ENCODE measurements around the gene BCR.
A peak's percentile ranks its signal among the peaks of the same experiment; 100 is the strongest.

The BCR gene

DNA sequence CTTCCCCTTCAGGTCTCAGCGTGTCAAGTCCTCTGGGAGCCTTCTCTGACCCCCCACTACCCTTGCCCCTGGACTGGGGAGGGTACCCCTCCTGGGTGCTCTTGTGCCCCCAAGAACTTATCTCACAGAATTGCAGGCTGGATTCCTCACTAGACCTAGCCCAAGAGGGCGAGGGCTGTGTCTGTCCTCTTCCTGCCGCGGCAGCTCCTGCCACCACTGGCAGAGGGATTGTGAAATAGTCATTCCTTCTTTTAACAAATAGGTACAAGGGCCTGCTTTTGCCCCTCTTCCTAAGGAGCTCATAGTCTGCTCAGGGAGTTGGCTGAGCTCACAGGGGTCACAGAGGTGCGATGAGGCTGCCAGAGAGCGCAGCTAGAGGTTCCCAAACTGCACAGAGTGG lies 29.5 kb upstream of the BCR start:
- no peak for DNase-seq (ENCODE audit: low spot score)

DNA sequence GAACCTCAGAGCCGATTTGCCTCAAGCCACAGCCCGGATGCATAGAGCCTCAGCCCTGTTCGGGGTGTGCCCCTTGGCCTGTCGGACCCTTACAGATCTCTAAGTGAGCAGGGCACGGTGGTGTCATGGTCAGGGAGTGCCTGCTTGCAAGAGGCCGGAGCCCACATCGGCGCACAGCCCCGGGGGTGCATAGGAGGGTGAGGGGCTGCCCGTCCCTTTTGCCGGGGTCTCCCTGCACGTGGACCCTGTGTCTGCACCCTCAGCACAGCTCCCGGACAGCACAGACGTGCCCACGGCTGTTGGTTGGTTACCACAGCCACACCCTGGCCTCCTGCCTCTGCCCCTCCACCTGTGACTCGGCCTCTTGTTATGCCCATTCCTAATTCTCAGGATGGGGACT lies 28.5 kb upstream of the BCR start:
- no peak for DNase-seq (ENCODE audit: low spot score)

DNA sequence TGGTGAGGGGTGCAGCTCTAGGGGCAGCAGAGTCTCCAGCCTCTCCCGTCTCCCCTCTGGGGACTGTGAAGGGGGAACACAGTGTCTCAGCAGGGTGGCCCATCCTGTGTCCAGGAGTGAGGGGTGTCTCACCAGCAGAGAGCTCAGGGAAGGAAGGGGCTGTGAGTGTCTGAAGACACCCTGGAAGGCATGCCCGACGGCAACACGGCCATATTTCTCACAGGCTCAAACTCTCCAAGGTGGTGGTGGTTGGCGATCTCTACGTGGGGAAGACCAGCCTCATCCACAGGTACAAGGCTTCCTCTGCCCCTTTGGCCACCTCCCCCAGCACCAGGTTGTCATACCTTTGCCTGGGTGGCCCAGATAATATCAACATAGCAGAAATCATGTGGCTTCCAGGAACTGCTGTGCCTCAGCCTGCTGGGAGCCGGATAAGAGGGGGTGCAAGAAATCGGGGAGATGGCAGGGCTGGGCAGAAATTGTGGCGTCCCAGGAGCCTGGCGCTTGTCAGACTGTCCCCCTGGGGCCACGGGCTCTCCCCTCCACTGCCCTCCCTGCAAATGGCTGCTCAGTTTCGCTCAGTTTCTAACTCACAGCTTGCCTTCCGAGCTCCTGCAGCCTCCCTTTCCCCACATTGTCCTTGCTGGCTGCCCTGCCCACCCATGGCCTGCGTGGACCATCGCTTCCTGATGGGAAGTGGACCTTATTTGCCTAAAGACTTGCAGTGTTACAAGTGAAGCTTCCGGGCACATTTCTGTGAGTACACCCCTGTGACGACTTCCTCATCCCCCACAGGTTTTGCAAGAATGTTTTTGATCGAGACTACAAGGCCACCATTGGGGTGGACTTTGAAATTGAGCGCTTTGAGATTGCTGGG lies 27.8 kb upstream of the BCR start:
- no peak for DNase-seq (ENCODE audit: low spot score)

DNA sequence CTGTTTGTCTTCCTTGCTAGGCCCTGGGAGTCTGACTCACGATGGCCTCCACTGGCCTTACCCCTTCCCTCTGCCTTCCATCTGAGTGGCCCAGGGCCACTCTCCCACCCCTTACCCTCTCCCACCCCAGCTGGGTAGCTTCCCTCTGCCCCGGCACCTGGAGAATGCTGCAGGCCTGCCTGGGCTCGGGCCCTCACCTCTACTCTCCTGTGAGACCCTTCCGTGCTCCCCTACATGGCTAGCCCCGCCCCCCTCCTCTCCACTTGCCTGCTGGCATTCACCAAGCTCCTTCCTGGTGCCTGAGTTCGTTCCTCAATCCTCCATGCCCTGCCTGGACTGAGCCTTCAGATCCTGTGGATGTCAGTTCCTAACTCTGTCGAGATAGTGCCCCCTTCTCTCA lies 26.3 kb upstream of the BCR start:
- no peak for DNase-seq (ENCODE audit: low spot score)

DNA sequence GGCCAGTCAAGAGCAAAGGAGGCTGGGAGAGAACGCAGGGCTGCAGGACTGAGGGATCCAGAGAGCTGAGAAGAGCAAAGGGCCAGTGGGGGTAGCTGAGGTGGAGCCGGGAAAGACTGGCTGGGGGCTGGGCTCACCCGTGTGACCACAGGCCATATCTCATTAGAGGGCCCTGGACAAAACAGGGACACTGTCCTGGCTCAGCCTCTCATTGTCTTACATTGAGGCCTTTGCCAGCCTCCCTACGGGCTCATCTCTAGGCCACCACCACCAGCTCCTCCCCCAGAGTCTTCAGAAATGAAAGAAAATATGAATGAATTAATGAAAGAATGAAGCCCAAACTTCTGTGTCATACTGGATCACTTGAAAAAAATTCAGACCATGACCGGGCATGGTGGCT lies 25.8 kb upstream of the BCR start:
- no peak for DNase-seq (ENCODE audit: low spot score)

DNA sequence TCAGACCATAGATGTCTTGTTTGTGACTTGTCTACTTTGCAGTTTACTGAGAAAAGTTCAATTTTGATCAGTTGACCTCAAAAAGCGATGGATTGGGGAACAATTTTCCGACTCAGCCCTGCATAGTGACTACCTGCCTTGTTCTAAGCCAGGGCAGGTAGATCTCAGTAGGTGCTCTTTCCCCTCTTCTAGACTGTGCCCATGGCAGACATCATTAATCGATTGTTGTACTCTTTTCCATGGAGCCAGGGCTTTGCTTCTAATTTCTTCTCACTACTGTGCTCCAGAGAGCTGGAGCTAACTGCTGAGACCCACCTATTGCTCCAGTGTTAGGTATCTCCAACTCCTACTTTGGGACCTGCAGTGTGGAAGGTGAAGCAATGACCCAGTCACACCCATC lies 25.2 kb upstream of the BCR start:
- DNase-seq (ENCODE audit: low spot score) = no peak

DNA sequence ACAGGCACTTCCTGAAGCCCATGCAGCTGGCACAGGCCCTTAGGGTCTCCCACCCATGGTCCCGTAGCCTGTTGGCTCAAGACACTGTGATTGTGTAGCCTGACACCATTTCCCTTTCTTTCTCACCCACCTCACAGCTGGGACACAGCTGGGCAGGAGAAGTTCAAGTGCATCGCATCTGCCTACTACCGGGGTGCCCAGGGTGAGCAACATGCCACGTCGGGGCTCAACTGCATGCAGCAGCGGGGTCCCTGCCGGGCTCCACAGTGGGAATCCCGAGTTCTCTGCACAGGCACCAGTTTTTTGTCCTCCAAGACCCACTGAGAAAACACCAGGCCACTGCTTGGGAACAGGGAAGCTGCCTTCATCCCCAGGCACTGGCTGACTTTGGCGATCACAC lies 24.5 kb upstream of the BCR start:
- DNase-seq (ENCODE audit: low spot score) = no peak

DNA sequence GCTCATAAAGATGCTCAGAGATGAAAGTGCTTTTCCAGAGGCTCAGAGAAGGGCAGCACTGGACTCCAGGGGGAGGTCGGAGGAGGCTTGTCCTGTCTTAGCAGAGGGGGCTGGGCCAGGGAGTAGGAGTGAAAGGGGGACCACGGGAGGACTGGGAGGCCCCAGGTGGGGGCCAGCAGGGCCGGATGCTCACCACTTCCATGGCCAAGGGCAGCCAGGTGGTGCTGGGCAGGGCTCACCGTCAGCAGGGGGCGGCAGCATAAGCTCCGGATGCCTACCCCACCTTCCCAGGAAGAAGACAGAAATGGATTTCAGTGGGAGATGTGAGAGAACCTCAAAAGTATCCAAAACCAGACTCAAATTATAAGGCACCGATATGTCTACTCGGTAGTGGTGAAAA lies 24.0 kb upstream of the BCR start:
- no peak for DNase-seq (ENCODE audit: low spot score)

DNA sequence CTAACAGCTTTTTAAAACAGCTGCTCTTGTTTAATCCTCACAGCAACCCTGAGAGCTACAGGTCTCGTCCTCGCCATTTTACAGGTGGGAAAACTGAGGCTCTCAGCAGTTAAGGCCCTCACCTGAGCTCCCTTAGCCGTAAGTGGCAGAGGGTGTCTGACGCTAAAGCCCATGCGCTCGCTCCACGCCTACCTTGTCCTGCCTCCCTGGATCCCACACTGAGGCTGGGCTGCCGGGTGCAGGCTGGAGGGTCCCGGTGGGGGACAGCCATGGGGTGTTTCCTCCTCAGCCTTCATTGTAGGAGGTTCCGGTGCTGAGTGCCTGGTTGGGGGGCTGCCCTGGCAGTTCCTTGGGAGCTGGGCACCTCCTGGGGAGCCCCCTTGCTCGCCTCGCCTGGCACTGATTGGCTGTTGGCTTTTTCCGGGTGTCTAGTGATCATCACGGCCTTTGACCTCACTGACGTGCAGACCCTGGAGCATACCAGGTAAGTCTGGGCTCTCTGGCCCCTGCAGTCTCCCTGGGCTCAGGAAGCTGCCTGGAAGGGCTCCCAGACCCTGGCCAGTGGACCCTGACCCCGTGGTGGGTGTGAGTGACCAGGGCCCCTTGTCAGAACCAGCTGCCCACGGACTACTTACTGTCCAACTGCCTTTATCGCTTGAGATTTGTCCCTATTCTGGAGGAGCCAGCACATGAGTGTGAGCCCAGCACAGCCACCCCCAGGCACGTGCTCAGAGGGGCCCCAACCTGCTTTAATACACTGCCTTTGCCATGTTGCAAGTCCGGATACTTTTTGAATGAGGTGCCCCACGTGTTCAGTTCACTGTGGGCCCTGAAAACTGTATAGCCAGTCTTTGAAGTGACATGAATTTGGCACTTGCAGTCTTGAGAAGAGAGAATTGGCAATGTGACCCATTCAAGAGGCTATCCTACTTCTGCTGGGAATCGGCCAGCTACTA lies 22.5 kb upstream of the BCR start:
- DNase-seq (ENCODE audit: low spot score) = no peak

DNA sequence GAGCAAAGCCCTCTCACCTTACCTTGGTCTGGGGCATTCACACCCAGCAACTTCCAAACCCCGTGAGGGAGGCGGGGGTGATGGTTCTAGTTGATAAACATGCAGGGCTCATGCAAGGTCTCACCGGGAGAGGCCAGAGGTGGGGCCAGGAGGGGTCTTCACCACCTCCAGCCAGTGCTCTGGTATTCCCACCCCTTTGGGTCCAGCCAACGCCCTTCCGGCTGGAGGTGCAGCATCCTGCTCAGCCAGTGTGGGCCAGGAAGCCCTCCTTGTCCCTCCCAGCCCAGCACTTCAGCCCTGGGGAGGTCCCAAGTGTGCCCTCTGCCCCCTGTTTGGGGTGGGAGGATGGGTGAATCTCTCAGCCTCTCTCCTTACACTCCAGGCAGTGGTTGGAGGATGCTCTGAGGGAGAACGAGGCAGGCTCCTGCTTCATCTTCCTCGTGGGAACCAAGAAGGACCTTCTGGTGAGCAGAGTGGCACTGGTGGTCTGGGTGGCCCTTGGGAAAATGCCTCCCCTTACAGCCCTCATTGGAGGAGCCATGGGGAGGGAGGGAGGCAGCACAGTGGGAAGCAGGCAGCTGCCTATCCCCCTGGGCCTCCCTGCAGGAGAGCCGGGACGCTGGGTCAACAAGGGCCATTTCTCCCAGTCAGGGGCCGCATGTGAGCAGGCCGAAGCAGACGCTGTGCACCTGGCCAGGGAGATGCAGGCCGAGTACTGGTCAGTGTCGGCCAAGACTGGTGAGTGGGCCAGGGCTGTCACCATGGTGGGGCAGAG lies 21.6 kb upstream of the BCR start:
- no peak for DNase-seq (ENCODE audit: low spot score)

DNA sequence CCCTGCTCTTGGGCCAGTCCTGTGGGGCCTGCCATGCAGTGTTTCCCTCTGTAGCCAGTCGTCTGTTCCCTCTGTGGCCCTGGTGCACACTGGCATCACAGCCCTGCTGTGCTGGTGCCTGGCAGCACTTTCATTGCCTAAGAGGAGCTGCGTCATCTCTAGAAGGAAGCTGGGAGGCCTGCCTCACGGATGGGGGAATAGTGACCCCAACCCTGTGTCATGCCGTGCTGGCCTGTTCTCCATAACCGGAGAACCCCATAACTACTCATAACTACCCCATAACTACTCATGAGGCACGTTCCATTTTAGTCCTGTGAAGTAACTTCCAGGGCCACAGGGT lies 21.0 kb upstream of the BCR start:
- no peak for DNase-seq (ENCODE audit: low spot score)

DNA sequence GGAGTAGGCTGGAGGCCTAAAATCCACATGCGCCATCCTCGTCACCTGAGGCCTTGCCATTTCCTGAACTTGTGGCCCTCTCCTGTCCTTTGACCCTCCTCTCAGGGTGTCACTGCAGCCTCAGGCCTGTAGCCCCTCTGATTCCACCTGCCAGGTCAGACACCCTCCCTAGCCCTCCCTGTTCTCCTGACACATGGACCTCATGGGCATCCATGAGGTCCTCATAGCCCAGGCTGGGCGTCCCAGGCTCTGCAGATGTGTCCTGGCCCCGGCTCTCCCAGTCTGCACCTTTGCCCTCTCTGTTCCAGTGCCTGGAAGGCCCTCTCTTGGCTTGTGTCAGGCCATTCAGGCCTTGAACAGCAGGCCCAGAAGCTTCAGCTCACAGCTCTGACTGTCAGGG lies 19.3 kb upstream of the BCR start:
- no peak for DNase-seq (ENCODE audit: low spot score)

DNA sequence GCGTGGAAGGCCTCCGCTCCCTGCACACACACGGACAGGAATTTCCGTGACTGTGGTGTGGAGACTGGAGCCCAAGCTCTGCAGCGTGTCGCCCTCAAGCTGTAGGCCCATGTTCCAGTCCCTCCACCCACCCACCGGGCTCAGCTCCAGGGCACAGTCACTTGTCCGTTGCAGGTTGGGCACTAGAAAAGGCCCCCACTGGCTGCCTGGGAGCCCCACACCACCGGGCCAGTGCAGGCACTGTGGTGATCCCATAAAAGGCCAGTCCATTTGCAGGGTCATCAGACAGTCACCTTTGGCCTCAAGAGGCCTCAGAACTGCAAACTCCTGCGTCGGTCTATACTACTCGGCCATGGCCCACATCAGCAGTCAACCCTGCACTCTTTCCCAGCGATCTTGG lies 18.7 kb upstream of the BCR start:
- DNase-seq (ENCODE audit: low spot score) = no peak

DNA sequence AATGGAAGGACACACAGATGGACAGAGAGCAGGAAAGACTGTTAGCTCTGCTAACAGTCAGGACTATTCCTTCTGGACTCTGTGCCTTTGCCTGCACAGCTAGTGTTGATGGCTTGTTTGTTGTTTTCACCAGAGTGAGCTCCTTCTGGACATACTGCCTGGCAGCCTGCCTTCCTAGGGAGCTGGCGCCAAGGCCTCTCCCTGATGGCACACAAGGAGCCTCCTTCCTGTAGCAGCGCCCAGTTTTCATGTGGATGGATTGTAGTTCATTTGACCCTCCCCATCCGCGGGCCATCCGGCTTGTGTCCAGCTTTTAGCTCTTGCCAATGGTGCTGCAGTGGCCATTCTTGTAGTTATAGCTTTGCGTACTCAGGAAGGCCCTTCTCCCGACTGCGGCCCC lies 16.6 kb upstream of the BCR start:
- DNase-seq (ENCODE audit: low spot score) = no peak

DNA sequence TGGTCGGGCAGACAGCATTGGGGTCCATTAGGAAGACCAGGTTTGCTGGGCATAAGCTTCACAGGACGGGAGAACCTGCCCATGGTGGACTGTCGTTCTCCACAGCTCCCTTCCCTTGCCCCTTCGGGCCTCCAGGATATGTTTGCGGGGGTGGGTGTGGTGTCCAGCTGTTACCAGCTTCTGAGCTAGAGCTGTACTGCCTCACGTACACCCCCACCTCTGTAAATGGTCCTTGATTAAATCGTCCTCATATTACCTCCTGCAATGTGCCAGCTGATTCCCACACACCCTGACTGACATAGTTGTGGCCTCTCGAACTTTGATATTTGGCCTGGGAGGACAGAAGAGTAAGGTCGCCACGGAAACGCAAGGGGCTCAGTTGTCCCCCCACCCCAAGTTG lies 16.2 kb upstream of the BCR start:
- no peak for DNase-seq (ENCODE audit: low spot score)

DNA sequence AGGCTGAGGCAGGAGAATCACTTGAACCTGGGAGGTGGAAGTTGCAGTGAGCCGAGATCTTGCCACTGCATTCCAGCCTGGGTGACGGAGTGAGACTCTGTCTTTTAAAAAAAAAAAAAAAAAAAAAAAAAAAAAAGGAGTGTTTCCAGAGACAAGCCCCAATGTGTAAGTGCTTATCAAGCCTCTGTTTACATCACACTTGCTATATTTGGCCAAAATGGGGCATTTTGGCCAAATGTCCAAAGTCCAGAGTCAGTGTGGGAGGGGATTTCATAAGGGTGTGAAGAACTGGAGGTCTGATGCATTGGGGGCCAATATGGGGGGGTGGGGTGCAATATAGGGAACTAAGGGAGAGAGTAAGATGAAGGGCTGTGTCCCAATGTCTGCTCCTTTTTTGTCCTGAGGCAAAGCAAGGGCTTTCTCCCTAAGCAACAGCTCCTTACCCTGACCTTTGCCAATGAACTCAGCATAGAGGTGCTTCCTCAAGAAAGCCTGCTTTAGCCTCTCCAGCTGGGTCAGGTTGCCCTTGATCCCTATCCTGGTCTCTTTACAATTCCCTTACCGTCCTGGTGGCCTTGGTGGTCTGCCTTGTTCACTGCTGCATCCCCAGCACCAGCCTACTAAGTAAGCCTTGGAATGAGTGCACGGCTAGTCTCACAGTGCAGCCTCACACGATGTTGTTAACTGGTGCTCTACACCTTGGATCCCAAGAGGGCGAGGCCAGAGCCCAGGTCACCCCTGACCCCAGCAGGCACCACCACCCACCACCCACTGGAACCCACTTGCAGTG lies 14.1 kb upstream of the BCR start:
- DNase-seq (ENCODE audit: low spot score) = no peak

DNA sequence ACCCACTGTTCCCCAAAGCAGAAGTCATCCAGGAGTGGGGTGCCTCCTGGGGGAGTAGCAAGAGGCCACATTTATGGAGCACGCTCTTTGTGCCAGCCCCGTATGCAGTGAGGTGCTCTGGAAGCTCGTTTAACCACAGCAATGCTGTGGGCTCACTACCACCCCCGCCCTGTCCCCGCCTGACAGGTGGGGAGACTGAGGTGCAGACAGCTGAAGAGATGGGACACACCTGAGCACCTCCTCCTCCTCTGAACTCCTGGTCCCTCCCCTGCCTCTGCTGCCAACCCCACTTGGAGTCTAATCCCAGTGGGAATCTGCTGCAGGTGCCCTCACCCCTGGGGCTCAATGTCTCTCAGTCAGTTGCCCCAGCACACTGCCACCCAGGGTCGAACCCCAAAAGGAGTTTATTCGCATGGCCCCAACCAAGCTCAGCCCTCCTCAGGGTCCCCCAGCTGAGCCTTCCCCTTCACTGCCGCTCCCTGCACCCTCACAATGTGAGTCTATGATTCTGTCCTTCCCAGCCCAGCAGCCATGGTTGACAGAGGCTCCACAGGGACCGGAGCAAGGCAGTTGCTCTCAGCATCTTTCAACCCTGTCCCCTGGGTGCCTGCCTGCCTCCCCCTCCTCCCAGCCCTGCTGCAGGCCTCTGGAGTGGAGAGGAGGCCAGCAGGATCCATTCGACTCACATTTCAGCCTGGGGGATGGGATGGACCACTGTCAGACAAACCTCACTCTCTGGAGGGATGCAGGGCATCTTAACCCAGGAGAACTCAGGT lies 13.3 kb upstream of the BCR start:
- peak; percentile 73 for DNase-seq (ENCODE audit: low spot score)

DNA sequence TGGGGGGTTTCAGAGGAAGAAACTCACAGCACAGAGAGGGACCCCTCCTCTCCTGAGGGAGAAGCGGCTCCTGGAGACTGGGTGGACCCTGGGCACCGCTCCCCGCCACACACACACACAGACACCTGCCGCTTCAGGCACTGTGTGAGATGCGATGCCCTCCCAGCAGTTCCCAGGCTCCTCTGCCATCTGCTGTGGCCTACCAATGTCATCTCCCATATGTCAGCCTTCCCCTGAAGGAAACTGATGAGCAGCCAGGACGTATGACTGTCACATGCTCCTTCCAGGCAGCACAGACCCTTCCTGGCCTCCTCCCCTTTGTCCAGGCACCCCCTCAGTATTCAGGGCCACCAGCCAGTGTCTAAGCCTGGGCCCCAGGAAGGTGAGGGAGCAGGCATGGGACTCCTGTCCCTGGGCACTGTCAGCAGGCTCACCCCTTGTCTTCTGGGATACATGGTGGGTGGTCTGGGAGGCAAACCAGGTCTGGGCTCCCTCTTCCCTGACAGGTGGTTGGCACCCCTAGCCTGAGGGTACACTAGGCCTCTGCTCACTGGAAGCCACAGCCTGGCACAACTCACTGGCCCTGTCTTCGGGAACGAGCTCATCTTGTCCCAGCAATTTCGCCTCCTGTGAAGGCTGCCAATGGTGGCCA lies 11.8 kb upstream of the BCR start:
- no peak for DNase-seq (ENCODE audit: low spot score)

DNA sequence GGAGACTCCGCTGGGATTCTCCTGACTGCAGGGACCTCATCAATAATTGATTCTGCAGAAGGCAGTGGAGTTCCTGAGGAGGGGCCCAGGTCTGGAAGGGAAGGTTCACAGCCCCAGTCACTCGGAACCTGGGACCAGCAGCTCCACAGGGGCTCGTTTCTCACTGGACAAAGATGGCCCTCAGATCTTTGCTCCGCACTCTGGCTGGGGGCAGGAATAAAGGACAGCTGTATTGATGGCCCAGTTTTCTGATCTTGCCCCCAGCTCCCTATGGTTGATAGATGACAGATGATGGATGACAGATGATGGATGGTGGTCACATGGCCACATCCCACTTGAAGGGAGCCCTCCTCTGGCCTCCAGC lies 11.3 kb upstream of the BCR start:
- DNase-seq (ENCODE audit: low spot score) = no peak

All from SK-N-DZ (cell line).